ENCODE data around the gene SARDH. TPM values are rescaled to one million over a fixed set of nuclear protein-coding genes. Genes with fewer than 3 reads are reported as not detected.

The SARDH gene
- total and polyA plus RNA-seq, 2 donors (not counting 3 experiments of a cell fraction or from before 2014, with no cell fraction given) = 0.19 to 0.44 TPM

DNA sequence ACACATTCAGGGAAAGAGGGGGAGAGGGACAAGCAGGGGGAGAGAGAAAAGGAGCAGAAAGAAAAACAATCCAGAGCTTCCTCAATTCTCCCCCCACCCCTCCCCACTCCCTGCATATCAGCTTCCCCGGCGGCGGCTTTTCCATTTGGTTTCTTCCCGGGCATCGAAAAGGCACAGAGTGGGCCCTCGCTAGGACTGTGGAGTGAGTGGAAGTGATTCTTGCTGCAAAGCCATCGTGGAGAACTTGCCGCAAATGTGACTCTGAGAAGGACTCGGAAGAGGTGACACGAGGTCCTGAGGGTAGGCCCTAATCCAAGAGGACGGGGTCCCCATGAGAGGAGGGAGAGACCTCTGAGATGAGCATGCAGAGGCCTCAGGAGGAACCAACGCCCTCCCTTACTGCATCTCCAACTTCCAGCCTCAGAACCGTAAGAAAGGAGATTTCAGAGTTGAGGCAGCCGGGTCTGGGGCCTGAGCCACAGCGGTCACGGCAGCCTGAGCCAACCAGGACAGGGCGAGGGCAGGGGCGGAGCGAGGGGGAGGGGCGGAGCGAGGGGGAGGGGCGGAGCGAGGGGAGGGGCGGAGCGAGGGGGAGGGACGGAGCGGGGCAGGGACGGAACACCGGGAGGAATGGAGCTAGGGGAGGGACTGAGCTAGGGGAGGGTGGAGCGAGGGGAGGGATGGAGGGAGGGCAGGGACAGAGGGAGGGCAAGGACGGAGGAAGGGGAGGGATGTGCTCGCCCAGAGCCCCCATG lies 21.2 kb upstream of the SARDH start:
- H3K9ac ChIP-seq (replicated peaks; ENCODE audit: extremely low read depth, insufficient read depth, low read length) = no peak overlapping the region
- no peaks in the 10 kb centered on the region for H3K27me3 ChIP-seq (ENCODE audit: control insufficient read depth in 2 of 2, insufficient read depth in 2 of 2, low read length in 2 of 2)
- ChIA-PET CTCF (interaction anchor here (1.0 kb wide), 2 partner anchors 16 to 235 kb away, joined by 3 to 4 read pairs; no protein-coding TSS in a partner anchor), POLR2A (interaction anchor here (0.6 kb wide), 1 partner anchor 20 kb away, joined by 3 read pairs; no protein-coding TSS in a partner anchor)
- intact Hi-C loops (cut with micrococcal nuclease) (no loop called here), dilution Hi-C loops (cut with MboI; ENCODE audit: extremely low pct_ligation_motif_present, low sequenced_read_pairs) (no loop called here)
- peaks cover 0 to 1% of the 10 kb centered on the region in 2 experiments for H3K36me3 ChIP-seq (ENCODE audit: control insufficient read depth in 2 of 2, extremely low read depth in 1 of 2, insufficient read depth in 2 of 2, low read length in 2 of 2)
- H3K4me3 ChIP-seq (replicated peaks in 1 of 3; ENCODE audit: insufficient read depth in 1 of 3, low read depth in 1 of 3, low read length in 3 of 3) = no peak overlapping the region
- H3K4me1 ChIP-seq (ENCODE audit: control insufficient read depth, extremely low read depth, insufficient read depth, low read length) = no peaks in the 10 kb centered on the region
- H3K9me3 ChIP-seq (replicated peaks; ENCODE audit: control insufficient read depth, insufficient read depth, low read length) = no peaks in the 10 kb centered on the region
- DNase-seq (ENCODE audit: low read depth, low spot score) (no peak), FAIRE-seq (no peak)
- H4K20me1 ChIP-seq (replicated peaks; ENCODE audit: control insufficient read depth, extremely low read depth, insufficient read depth, low read length) = no peaks in the 10 kb centered on the region
- no peak overlapping the region for H2AFZ ChIP-seq (ENCODE audit: low read depth, low read length)
- no peak overlapping the region for H3K27ac ChIP-seq (ENCODE audit: insufficient read depth, low read depth, low read length)
- TF ChIP-seq FOS (IDR thresholded peaks at IDR 0.05; ENCODE audit: borderline replicate concordance, insufficient read depth, low read length) = no peak
- BruUV-seq (replicated peaks) = no TSS peak
- no peak overlapping the region for H3K4me2 ChIP-seq (ENCODE audit: insufficient read depth, low read length)
- no peaks in the 10 kb centered on the region for H3K79me2 ChIP-seq (ENCODE audit: control insufficient read depth, insufficient read depth, low read length)
- no peaks in the 10 kb centered on the region for H3K9me1 ChIP-seq (replicated peaks; ENCODE audit: control insufficient read depth, extremely low read depth, insufficient read depth, low read length)

DNA sequence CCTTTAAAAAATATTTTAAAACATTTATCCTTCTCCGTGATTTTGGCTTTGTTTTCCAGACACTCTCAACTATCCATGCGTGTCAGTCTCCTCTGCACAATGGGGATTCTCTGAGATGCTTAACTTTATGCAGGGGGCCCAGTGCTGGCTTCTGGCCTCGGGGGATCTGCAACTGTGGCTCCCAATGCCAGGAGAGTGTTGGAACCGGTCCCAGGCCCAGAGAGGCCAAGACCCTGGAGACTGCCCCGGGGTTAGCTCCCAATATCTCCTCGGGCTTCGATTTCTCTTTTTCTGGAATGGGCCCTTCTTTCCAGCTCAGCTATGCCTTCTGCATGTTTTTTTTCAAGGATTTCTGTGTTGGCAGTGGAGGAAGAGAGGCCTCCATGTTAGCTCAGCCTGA lies 20.1 kb upstream of the SARDH start:
- no peak overlapping the region for H3K4me3 ChIP-seq (replicated peaks in 1 of 3; ENCODE audit: insufficient read depth in 1 of 3, low read depth in 1 of 3, low read length in 3 of 3)
- H3K4me1 ChIP-seq (ENCODE audit: control insufficient read depth, extremely low read depth, insufficient read depth, low read length) = no peaks in the 10 kb centered on the region
- H3K9me1 ChIP-seq (replicated peaks; ENCODE audit: control insufficient read depth, extremely low read depth, insufficient read depth, low read length) = no peaks in the 10 kb centered on the region
- no peak overlapping the region for H3K4me2 ChIP-seq (ENCODE audit: insufficient read depth, low read length)
- no peaks in the 10 kb centered on the region for H3K79me2 ChIP-seq (ENCODE audit: control insufficient read depth, insufficient read depth, low read length)
- CTCF ChIA-PET = interaction anchor here (1.0 to 2.4 kb wide), 2 partner anchors 15 kb away, joined by 3 to 8 read pairs; no protein-coding TSS in a partner anchor
- no peak overlapping the region for H3K27ac ChIP-seq (ENCODE audit: insufficient read depth, low read depth, low read length)
- TF ChIP-seq, protein P1, sequence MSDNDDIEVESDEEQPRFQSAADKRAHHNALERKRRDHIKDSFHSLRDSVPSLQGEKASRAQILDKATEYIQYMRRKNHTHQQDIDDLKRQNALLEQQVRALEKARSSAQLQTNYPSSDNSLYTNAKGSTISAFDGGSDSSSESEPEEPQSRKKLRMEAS (IDR thresholded peaks at IDR 0.05; ENCODE audit: insufficient read depth, insufficient read length) = no peak
- TF ChIP-seq, protein P2, sequence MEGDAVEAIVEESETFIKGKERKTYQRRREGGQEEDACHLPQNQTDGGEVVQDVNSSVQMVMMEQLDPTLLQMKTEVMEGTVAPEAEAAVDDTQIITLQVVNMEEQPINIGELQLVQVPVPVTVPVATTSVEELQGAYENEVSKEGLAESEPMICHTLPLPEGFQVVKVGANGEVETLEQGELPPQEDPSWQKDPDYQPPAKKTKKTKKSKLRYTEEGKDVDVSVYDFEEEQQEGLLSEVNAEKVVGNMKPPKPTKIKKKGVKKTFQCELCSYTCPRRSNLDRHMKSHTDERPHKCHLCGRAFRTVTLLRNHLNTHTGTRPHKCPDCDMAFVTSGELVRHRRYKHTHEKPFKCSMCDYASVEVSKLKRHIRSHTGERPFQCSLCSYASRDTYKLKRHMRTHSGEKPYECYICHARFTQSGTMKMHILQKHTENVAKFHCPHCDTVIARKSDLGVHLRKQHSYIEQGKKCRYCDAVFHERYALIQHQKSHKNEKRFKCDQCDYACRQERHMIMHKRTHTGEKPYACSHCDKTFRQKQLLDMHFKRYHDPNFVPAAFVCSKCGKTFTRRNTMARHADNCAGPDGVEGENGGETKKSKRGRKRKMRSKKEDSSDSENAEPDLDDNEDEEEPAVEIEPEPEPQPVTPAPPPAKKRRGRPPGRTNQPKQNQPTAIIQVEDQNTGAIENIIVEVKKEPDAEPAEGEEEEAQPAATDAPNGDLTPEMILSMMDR (IDR thresholded peaks at IDR 0.05; ENCODE audit: extremely low read depth in 1 of 2, insufficient read depth in 1 of 2, low read depth in 1 of 2, low read length in 2 of 2) = no peak
- no peak for TF ChIP-seq POLR2A (IDR thresholded peaks at IDR 0.05; ENCODE audit: low read depth, low read length)
- no peak for TF ChIP-seq EZH2 (IDR thresholded peaks at IDR 0.05; ENCODE audit: borderline replicate concordance, low read depth, low read length, severe bottlenecking)
- TF ChIP-seq JUN (IDR thresholded peaks at IDR 0.05; ENCODE audit: borderline replicate concordance, insufficient read depth, insufficient read length, low read depth) = no peak
- H3K36me3 ChIP-seq (ENCODE audit: control insufficient read depth in 2 of 2, extremely low read depth in 1 of 2, insufficient read depth in 2 of 2, low read length in 2 of 2) = no peaks in the 10 kb centered on the region
- H3K27me3 ChIP-seq (ENCODE audit: control insufficient read depth in 2 of 2, insufficient read depth in 2 of 2, low read length in 2 of 2) = peaks cover 0 to under 1% of the 10 kb centered on the region in 2 experiments
- intact Hi-C loops (cut with micrococcal nuclease) (no loop called here), dilution Hi-C loops (cut with MboI; ENCODE audit: extremely low pct_ligation_motif_present, low sequenced_read_pairs) (no loop called here)
- FAIRE-seq = no peak
- no peak overlapping the region for H3K9ac ChIP-seq (replicated peaks; ENCODE audit: extremely low read depth, insufficient read depth, low read length)
- H3K9me3 ChIP-seq (replicated peaks; ENCODE audit: control insufficient read depth, insufficient read depth, low read length) = no peaks in the 10 kb centered on the region
- no TSS peak for BruUV-seq (replicated peaks)
- no peak overlapping the region for H2AFZ ChIP-seq (ENCODE audit: low read depth, low read length)
- no peak for DNase-seq (ENCODE audit: low read depth, low spot score)
- POLR2A ChIA-PET = no interaction called here
- H4K20me1 ChIP-seq (replicated peaks; ENCODE audit: control insufficient read depth, extremely low read depth, insufficient read depth, low read length) = no peaks in the 10 kb centered on the region
